ENCODE results near the gene CLEC2L.
A peak's percentile ranks its signal among the peaks of the same experiment; 100 is the strongest.

CLEC2L gene

GRCh38 chr7:139570626-139571025 lies 47.1 kb downstream of the CLEC2L start:
- Mint-ChIP-seq H3K36me3 (ENCODE audit: low read depth) (peaks cover 83% of the 10 kb centered on the region), H3K27ac (no peak overlapping the region)

GRCh38 chr7:139571190-139571589 lies 47.7 kb downstream of the CLEC2L start:
- Mint-ChIP-seq H3K9me3 (no peaks in the 10 kb centered on the region), H3K4me1 (ENCODE audit: low read depth) (peaks cover 4% of the 10 kb centered on the region), H3K36me3 (ENCODE audit: low read depth) (peaks cover 89% of the 10 kb centered on the region), H3K27ac (no peak overlapping the region), H3K27me3 (no peaks in the 10 kb centered on the region), H3K4me3 (no peak overlapping the region)
- intact Hi-C loops (cut with micrococcal nuclease), result no loop called here

More at GRCh38 chr7:139570626-139571025, 47.1 kb downstream of the CLEC2L start:
- intact Hi-C loops (cut with micrococcal nuclease), result no loop called here
- peaks cover 4% of the 10 kb centered on the region for H3K4me1 Mint-ChIP-seq (ENCODE audit: low read depth)
- H3K27me3 Mint-ChIP-seq, result no peaks in the 10 kb centered on the region
- H3K9me3 Mint-ChIP-seq, result no peaks in the 10 kb centered on the region
- H3K4me3 Mint-ChIP-seq, result no peak overlapping the region

GRCh38 chr7:139571651-139572050 lies 48.2 kb downstream of the CLEC2L start:
- intact Hi-C loops (cut with micrococcal nuclease), result no loop called here
- H3K27me3 Mint-ChIP-seq, result no peaks in the 10 kb centered on the region
- no peak overlapping the region for H3K4me3 Mint-ChIP-seq
- no peak overlapping the region for H3K27ac Mint-ChIP-seq
- peaks cover 93% of the 10 kb centered on the region for H3K36me3 Mint-ChIP-seq (ENCODE audit: low read depth)
- no peaks in the 10 kb centered on the region for H3K9me3 Mint-ChIP-seq
- H3K4me1 Mint-ChIP-seq (ENCODE audit: low read depth), result peaks cover 4% of the 10 kb centered on the region

GRCh38 chr7:139572071-139572470 lies 48.6 kb downstream of the CLEC2L start:
- peaks cover 91% of the 10 kb centered on the region for H3K36me3 Mint-ChIP-seq (ENCODE audit: low read depth)
- no peaks in the 10 kb centered on the region for H3K27me3 Mint-ChIP-seq
- intact Hi-C loops (cut with micrococcal nuclease), result no loop called here
- peaks cover 4% of the 10 kb centered on the region for H3K4me1 Mint-ChIP-seq (ENCODE audit: low read depth)
- H3K4me3 Mint-ChIP-seq, result no peak overlapping the region
- no peak overlapping the region for H3K27ac Mint-ChIP-seq
- H3K9me3 Mint-ChIP-seq, result no peaks in the 10 kb centered on the region

GRCh38 chr7:139572704-139573385 lies 49.4 kb downstream of the CLEC2L start:
- Mint-ChIP-seq H3K27me3 (no peaks in the 10 kb centered on the region), H3K36me3 (ENCODE audit: low read depth) (peaks cover 90% of the 10 kb centered on the region), H3K9me3 (no peaks in the 10 kb centered on the region)

GRCh38 chr7:139573871-139574270 lies 50.4 kb downstream of the CLEC2L start:
- intact Hi-C loops (cut with micrococcal nuclease), result no loop called here
- H3K36me3 Mint-ChIP-seq (ENCODE audit: low read depth), result peaks cover 90% of the 10 kb centered on the region
- no peaks in the 10 kb centered on the region for H3K4me1 Mint-ChIP-seq (ENCODE audit: low read depth)
- no peak overlapping the region for H3K27ac Mint-ChIP-seq
- no peak overlapping the region for H3K4me3 Mint-ChIP-seq
- no peaks in the 10 kb centered on the region for H3K9me3 Mint-ChIP-seq
- H3K27me3 Mint-ChIP-seq, result no peaks in the 10 kb centered on the region

More at GRCh38 chr7:139572704-139573385, 49.4 kb downstream of the CLEC2L start:
- H3K27ac Mint-ChIP-seq, result peak overlapping the region; percentile 23
- no peak overlapping the region for H3K4me3 Mint-ChIP-seq
- intact Hi-C loops (cut with micrococcal nuclease), result no loop called here
- H3K4me1 Mint-ChIP-seq (ENCODE audit: low read depth), result peaks cover 1% of the 10 kb centered on the region

GRCh38 chr7:139574618-139575337 lies 51.3 kb downstream of the CLEC2L start:
- H3K27ac Mint-ChIP-seq, result no peak overlapping the region
- H3K9me3 Mint-ChIP-seq, result no peaks in the 10 kb centered on the region
- H3K36me3 Mint-ChIP-seq (ENCODE audit: low read depth), result peaks cover 91% of the 10 kb centered on the region
- H3K27me3 Mint-ChIP-seq, result no peaks in the 10 kb centered on the region
- no peaks in the 10 kb centered on the region for H3K4me1 Mint-ChIP-seq (ENCODE audit: low read depth)
- no peak overlapping the region for H3K4me3 Mint-ChIP-seq
- intact Hi-C loops (cut with micrococcal nuclease), result no loop called here

- Mint-ChIP-seq H3K4me1 (ENCODE audit: low read depth) (no peaks in the 10 kb centered on the region), H3K4me3 (no peak overlapping the region), H3K27ac (no peak overlapping the region), H3K9me3 (no peaks in the 10 kb centered on the region), H3K27me3 (no peaks in the 10 kb centered on the region), H3K36me3 (ENCODE audit: low read depth) (peaks cover 95% of the 10 kb centered on the region)
- intact Hi-C loops (cut with micrococcal nuclease), result no loop called here
Measured at GRCh38 chr7:139575338-139575680, 51.8 kb downstream of the CLEC2L start.

GRCh38 chr7:139576179-139576973 lies 52.9 kb downstream of the CLEC2L start:
- intact Hi-C loops (cut with micrococcal nuclease), result no loop called here
- Mint-ChIP-seq H3K36me3 (ENCODE audit: low read depth) (peaks cover 95% of the 10 kb centered on the region), H3K4me3 (no peak overlapping the region), H3K4me1 (ENCODE audit: low read depth) (no peaks in the 10 kb centered on the region), H3K27me3 (no peaks in the 10 kb centered on the region), H3K27ac (no peak overlapping the region), H3K9me3 (no peaks in the 10 kb centered on the region)

GRCh38 chr7:139580435-139580834 lies 57.0 kb downstream of the CLEC2L start:
- Mint-ChIP-seq H3K4me1 (ENCODE audit: low read depth) (no peaks in the 10 kb centered on the region), H3K4me3 (no peak overlapping the region), H3K27ac (no peak overlapping the region), H3K36me3 (ENCODE audit: low read depth) (peaks cover 96% of the 10 kb centered on the region), H3K27me3 (no peaks in the 10 kb centered on the region), H3K9me3 (no peaks in the 10 kb centered on the region)
- intact Hi-C loops (cut with micrococcal nuclease), result no loop called here

GRCh38 chr7:139582130-139582650 lies 58.7 kb downstream of the CLEC2L start:
- Mint-ChIP-seq H3K27ac (no peak overlapping the region), H3K4me3 (no peak overlapping the region), H3K27me3 (no peaks in the 10 kb centered on the region), H3K4me1 (ENCODE audit: low read depth) (no peaks in the 10 kb centered on the region), H3K9me3 (no peaks in the 10 kb centered on the region), H3K36me3 (ENCODE audit: low read depth) (peaks cover 99% of the 10 kb centered on the region)
- intact Hi-C loops (cut with micrococcal nuclease), result no loop called here

- intact Hi-C loops (cut with micrococcal nuclease), result no loop called here
- Mint-ChIP-seq H3K27me3 (no peaks in the 10 kb centered on the region), H3K9me3 (no peaks in the 10 kb centered on the region), H3K4me3 (no peak overlapping the region), H3K4me1 (ENCODE audit: low read depth) (no peaks in the 10 kb centered on the region), H3K27ac (no peak overlapping the region), H3K36me3 (ENCODE audit: low read depth) (peaks cover 99% of the 10 kb centered on the region)
Measured at GRCh38 chr7:139582671-139583155, 59.2 kb downstream of the CLEC2L start.

GRCh38 chr7:139583826-139584553 lies 60.5 kb downstream of the CLEC2L start:
- Mint-ChIP-seq H3K27ac (no peak overlapping the region), H3K9me3 (no peaks in the 10 kb centered on the region), H3K4me1 (ENCODE audit: low read depth) (peaks cover 10% of the 10 kb centered on the region), H3K36me3 (ENCODE audit: low read depth) (peaks cover 89% of the 10 kb centered on the region), H3K27me3 (no peaks in the 10 kb centered on the region), H3K4me3 (no peak overlapping the region)
- intact Hi-C loops (cut with micrococcal nuclease), result no loop called here
